CD4-positive, CD25-positive, alpha-beta regulatory T cell (primary cell): ENCODE data around the gene MCRS1. TPM values are rescaled to one million over a fixed set of nuclear protein-coding genes. Genes with fewer than 3 reads are reported as not detected.

Source experiments
- ATAC-seq, 2 donors: fragments of 150-1000 bp; cut with Tn5 transposase; one replicate each; pipeline ENCODE4 v1.10.0; 2021; ENCODE audit warnings: low read depth in 2 of 2, moderate number of reproducible peaks in 2 of 2, moderate library complexity in 1 of 2
- DNase-seq, 3 donors: peaks; one replicate each; pipeline versions ENCODE4 v3.0.0 to v3.0.0-alpha.2; 2012 to 2022; ENCODE audit warnings: mixed read lengths in 1 of 3
- H3K27ac ChIP-seq: one replicate; pipeline ENCODE4 v1.7.0; 2013; ENCODE audit warnings: mild to moderate bottlenecking, low read length; ENCODE audit not compliant: insufficient read depth, poor library complexity, severe bottlenecking
- H3K27me3 ChIP-seq: one replicate; pipeline ENCODE4 v1.7.0; 2013; ENCODE audit warnings: low read length; ENCODE audit not compliant: control insufficient read depth, insufficient read depth
- H3K36me3 ChIP-seq: one replicate; pipeline ENCODE4 v1.7.0; 2013; ENCODE audit warnings: mild to moderate bottlenecking, low read length, moderate library complexity; ENCODE audit not compliant: control insufficient read depth, insufficient read depth
- H3K4me1 ChIP-seq: 2 replicates; pipeline ENCODE4 v1.7.0; 2013; ENCODE audit warnings: mild to moderate bottlenecking, low read length; ENCODE audit not compliant: insufficient read depth, control insufficient read depth, poor library complexity, severe bottlenecking
- H3K4me3 ChIP-seq: one replicate; pipeline ENCODE4 v1.7.0; 2013; ENCODE audit warnings: low read depth, mild to moderate bottlenecking, low read length, moderate library complexity
- H3K9me3 ChIP-seq, 2 experiments: 1 replicate in 1 of 2; 2 replicates in 1 of 2; pipeline ENCODE4 v1.7.0; 2013; ENCODE audit warnings: low read length in 2 of 2, mild to moderate bottlenecking in 1 of 2, moderate library complexity in 1 of 2; ENCODE audit not compliant: control insufficient read depth in 2 of 2
- H3K27ac Mint-ChIP-seq, 3 donors: one replicate each; pipeline ENCODE4 v1.8.0; 2020 to 2022; ENCODE audit warnings: mild to moderate bottlenecking in 3 of 3, mixed read lengths in 3 of 3, moderate library complexity in 2 of 3
- H3K27me3 Mint-ChIP-seq: one replicate; pipeline ENCODE4 v1.8.0; 2022; ENCODE audit warnings: mild to moderate bottlenecking, mixed read lengths
- H3K36me3 Mint-ChIP-seq: one replicate; pipeline ENCODE4 v1.8.0; 2020; ENCODE audit warnings: mixed read lengths
- H3K4me1 Mint-ChIP-seq, 4 donors: one replicate each; pipeline ENCODE4 v1.8.0; 2020 to 2022; ENCODE audit warnings: mixed read lengths in 4 of 4, mild to moderate bottlenecking in 1 of 4
- H3K4me3 Mint-ChIP-seq, 4 donors: one replicate each; pipeline ENCODE4 v1.8.0; 2020 to 2022; ENCODE audit warnings: mild to moderate bottlenecking in 4 of 4, mixed read lengths in 4 of 4, moderate library complexity in 3 of 4
- H3K9me3 Mint-ChIP-seq, 7 donors: one replicate each; pipeline ENCODE4 v1.8.0; 2020 to 2022; ENCODE audit warnings: mixed read lengths in 7 of 7, mild to moderate bottlenecking in 3 of 7, moderate library complexity in 2 of 7
- polyA plus RNA-seq, 4 donors: library from polyadenylated mRNA; unstranded; fragments of 300-500 nt; fragmentation: Illumina TruSeq; gene quantifications; one replicate each; pipeline ENCODE4 v1.2.3, GENCODE V29; 2021
- total RNA-seq: library from RNA; stranded (reverse); gene quantifications from one replicate; pipeline ENCODE4 v1.2.3, GENCODE V29; 2022

MCRS1 gene
- total and polyA plus RNA-seq, 5 donors from 2014 or later = 62.8 to 81.0 (median 72.7) TPM

DNA sequence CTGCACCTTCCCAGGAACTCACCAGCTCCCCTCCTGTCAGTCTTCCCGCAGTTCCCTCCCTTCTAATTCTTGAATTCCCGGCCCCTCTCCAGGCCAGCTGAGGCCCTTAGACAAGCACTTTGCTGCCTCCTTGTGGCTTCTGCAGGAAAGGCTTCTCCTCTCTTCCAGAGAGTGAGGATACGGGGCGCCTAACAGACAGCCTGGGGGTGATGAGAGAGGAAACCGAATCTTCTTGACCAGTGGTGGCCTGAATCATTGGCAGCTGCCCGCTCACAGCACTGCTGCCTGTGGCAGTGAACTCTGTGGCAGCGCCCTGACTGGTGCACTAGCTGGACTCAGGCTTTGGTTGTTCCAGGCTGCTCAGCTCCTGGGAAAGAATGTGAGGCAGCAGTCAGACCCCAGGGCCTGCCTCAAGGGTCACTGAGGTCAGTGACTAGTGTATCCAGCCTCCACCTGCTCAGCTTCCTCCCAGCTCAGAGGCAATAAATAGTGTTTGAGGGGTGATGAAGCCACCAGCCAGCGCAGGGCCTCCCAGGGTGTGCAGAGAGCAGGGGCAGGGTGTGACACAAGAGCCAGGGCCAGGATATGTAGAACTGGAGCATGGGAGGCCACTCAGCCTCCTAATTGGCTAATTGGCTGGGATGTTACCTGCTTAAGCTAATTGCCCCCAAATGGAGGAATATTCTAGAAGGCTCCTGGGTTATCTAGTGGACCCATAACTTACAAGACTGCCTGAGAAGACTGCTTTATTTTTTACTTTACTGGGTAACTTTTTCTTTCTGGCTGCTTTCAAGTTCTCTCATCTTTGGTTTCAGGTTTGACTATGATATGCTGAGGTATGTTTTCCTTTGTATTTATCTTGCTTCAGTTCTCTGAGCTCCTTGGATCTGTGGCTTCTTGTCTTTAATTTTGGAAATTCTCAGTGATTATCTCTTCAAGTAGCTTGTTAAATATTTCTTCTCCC, 12.9 kb upstream of the MCRS1 start:
- Histone ChIP-seq H3K9me3 (no peaks in the 10 kb centered on the region), H3K27ac (no peak overlapping the region), H3K36me3 (peaks cover 9% of the 10 kb centered on the region), H3K27me3 (no peaks in the 10 kb centered on the region), H3K4me3 (no peak overlapping the region), H3K4me1 (no peaks in the 10 kb centered on the region)
- DNase-seq (peak; percentile 21 to 60 (median 35)), ATAC-seq (peak; percentile 52 to 53)
- no peak overlapping the region for H3K4me3 Mint-ChIP-seq
- peaks cover 11 to 23% (median 16%) of the 10 kb centered on the region in 4 donors for H3K4me1 Mint-ChIP-seq
- H3K27ac Mint-ChIP-seq = no peak overlapping the region
- no peaks in the 10 kb centered on the region for H3K27me3 Mint-ChIP-seq
- no peaks in the 10 kb centered on the region for H3K9me3 Mint-ChIP-seq
- H3K36me3 Mint-ChIP-seq = peaks cover 31% of the 10 kb centered on the region

DNA sequence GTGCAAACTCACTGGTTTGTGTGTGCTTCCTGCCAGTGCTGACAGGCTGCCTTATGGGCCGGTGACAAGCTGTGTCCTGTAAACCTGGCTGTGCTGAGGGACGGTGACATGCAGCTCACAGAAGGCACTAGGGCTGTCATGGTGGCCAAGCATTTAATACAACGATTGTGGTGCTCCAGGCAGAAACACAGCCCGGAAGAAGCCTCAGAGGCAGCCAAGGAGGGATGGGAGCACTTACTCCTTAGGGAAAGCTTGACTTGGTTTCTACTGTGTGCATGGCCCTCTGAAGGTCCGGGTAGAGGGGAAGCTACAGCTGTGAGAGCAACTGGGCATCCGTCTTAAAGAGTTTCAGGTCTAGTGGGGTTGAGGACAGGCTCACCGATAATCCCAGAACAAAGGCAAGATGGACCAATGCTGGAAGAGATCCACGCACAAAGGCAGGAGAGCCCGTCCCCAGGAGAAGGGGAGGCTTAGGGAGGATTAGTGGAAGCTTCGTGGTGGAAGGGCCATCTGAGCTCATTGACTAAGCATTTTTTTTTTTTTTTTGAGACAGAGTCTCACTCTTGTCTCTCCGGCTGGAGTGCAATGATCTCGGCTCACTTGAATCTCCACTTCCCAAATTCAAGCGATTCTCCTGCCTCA, 10.7 kb upstream of the MCRS1 start:
- DNase-seq (no peak), ATAC-seq (no peak)
- peaks cover 21% of the 10 kb centered on the region for H3K36me3 Mint-ChIP-seq
- no peaks in the 10 kb centered on the region for H3K4me1 ChIP-seq
- no peak overlapping the region for H3K4me3 ChIP-seq
- H3K36me3 ChIP-seq = no peaks in the 10 kb centered on the region
- H3K27ac Mint-ChIP-seq = no peak overlapping the region
- no peaks in the 10 kb centered on the region for H3K9me3 Mint-ChIP-seq
- no peaks in the 10 kb centered on the region for H3K27me3 ChIP-seq
- no peaks in the 10 kb centered on the region for H3K27me3 Mint-ChIP-seq
- peaks cover 9 to 21% (median 16%) of the 10 kb centered on the region in 4 donors for H3K4me1 Mint-ChIP-seq
- H3K9me3 ChIP-seq = no peaks in the 10 kb centered on the region
- no peak overlapping the region for H3K4me3 Mint-ChIP-seq
- H3K27ac ChIP-seq = no peak overlapping the region

DNA sequence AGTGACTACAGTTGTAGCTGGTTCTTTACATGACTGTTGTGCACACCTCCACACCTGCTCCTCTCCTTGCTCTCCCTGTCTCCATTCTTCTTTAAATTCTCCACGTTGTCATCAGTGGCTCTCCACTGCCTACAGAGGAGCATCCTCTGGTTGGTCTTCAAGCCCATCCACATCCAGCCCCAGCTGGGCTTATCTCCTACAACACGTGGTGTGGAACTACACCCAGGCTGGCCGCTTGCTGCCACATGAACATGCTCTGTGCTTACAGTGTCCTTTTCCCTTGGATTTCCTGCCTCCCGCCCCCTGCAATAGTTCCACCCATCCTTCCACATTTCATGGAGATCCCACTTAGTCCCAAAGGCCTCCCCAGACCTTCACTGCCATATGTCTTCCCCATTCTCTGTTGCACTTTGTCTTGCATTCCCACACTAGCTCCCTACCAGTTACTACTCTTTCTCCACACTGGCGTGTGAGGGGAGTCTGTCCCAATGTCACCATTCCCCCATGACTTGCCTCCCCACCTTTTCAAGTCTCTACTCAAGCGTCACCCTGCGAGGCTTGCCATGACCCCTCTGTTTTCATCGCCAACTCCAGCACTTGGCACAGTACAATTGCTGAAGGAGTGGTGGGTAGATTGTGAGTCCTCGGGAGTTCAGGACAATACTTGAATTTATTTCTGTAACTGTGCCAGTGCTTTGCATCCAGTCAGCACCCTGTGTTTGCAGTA, 9.8 kb upstream of the MCRS1 start:
- H3K9me3 Mint-ChIP-seq = no peaks in the 10 kb centered on the region
- DNase-seq = no peak
- no peak overlapping the region for H3K4me3 Mint-ChIP-seq
- Histone ChIP-seq H3K27ac (no peak overlapping the region), H3K27me3 (no peaks in the 10 kb centered on the region), H3K9me3 (no peaks in the 10 kb centered on the region), H3K36me3 (no peaks in the 10 kb centered on the region), H3K4me1 (no peaks in the 10 kb centered on the region), H3K4me3 (no peak overlapping the region)
- no peaks in the 10 kb centered on the region for H3K27me3 Mint-ChIP-seq
- peaks cover 9 to 22% (median 15%) of the 10 kb centered on the region in 4 donors for H3K4me1 Mint-ChIP-seq
- no peak for ATAC-seq
- H3K27ac Mint-ChIP-seq = no peak overlapping the region
- H3K36me3 Mint-ChIP-seq = peaks cover 19% of the 10 kb centered on the region

DNA sequence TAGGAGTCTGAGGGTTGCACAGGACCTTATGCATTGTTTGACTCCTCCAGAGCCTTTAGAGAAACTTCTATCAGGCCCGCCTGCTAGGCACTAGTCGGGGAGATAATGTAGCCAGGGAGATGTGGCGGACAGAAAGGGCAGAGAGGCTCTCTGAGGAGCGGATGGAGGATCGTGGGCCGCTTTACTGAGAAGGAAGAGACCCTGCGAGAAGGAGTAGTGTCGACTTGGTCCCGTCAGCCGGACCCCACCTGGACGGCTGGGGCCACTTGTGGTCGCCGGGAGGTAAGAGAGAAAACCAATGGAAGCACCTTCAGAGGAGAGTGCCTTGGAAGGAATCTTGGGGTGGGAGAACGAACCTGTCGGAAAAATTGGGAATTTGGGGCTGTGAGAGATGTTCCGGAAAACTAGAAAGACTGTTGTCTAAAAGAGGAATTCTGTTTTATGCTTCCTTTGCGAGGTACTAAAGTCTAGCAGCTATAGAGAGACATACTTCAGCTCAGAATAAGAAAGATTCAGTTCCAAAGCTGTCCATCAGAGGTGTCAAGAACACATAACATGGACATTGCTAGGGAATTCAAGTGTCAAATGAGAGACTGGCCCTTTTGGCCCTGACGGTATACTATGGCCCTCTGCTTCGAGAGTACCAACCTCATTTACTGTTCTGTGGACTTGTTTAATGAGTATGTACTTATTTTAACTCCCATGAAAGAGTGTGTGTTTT, 660 bp upstream of the MCRS1 start:
- peak overlapping the region; percentile 97 to 100 (median 98) for H3K4me3 Mint-ChIP-seq
- H3K36me3 Mint-ChIP-seq = peaks cover 13% of the 10 kb centered on the region
- peak overlapping the region; percentile 58 to 99 (median 99) for H3K27ac Mint-ChIP-seq
- peaks cover 11 to 71% (median 39%) of the 10 kb centered on the region in 4 donors for H3K4me1 Mint-ChIP-seq
- Histone ChIP-seq H3K9me3 (no peaks in the 10 kb centered on the region), H3K4me3 (peak overlapping the region; percentile 96), H3K36me3 (peaks cover 10% of the 10 kb centered on the region), H3K27me3 (no peaks in the 10 kb centered on the region), H3K4me1 (peaks cover 60% of the 10 kb centered on the region), H3K27ac (peak overlapping the region; percentile 93)
- peak in 1 of 3 donors; percentile 26 for DNase-seq
- ATAC-seq = peak; percentile 10 to 17
- no peaks in the 10 kb centered on the region for H3K27me3 Mint-ChIP-seq
- no peaks in the 10 kb centered on the region for H3K9me3 Mint-ChIP-seq

DNA sequence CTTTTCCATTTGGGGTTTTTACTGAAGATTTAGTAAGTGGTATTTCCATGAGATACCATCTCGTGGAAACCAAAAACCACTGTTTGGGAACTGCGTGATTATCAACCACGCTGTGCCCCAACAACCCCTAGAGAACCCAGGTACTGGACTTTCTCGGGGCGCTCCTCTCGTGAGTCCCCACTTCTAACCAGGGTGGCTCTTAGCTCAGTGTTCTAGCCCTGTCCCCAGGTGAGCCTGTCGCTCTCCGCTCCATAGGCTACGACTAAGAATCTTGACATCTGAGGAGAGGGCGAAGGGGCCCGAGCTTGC, 686 bp downstream of the MCRS1 start:
- ATAC-seq (peak; percentile 3 to 7), DNase-seq (no peak)
- no peaks in the 10 kb centered on the region for H3K9me3 ChIP-seq
- peak overlapping the region; percentile 96 for H3K4me3 ChIP-seq
- peaks cover 23% of the 10 kb centered on the region for H3K36me3 ChIP-seq
- peaks cover 60% of the 10 kb centered on the region for H3K4me1 ChIP-seq
- peak overlapping the region; percentile 97 to 99 (median 99) for H3K27ac Mint-ChIP-seq
- peak overlapping the region; percentile 97 to 100 (median 98) for H3K4me3 Mint-ChIP-seq
- H3K36me3 Mint-ChIP-seq = peaks cover 20% of the 10 kb centered on the region
- H3K27me3 Mint-ChIP-seq = no peaks in the 10 kb centered on the region
- H3K4me1 Mint-ChIP-seq = peaks cover 11 to 73% (median 40%) of the 10 kb centered on the region in 4 donors
- no peaks in the 10 kb centered on the region for H3K27me3 ChIP-seq
- H3K27ac ChIP-seq = peak overlapping the region; percentile 93
- H3K9me3 Mint-ChIP-seq = no peaks in the 10 kb centered on the region

DNA sequence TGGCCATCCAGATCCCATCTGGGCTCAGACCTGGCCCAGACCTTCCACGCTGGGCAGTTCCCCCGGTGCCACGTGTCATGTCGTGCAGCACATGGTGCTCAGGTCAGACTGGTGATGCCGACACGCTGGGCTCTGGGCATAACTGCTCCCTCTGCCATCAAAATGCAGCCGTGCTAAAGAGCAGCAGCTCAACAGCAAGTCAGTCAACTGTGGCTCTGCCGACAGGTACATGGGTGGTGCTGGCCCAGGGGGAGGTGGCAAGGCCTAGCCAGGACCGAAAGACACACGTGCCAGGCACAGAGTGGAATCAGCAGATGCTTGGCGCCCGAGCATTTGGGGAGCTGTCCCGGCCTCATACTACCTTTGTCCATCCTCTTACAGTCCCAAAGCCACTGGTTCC, 1.6 kb downstream of the MCRS1 start:
- H3K27me3 ChIP-seq = no peaks in the 10 kb centered on the region
- Mint-ChIP-seq H3K27ac (no peak overlapping the region), H3K27me3 (no peaks in the 10 kb centered on the region), H3K36me3 (peaks cover 20% of the 10 kb centered on the region), H3K4me3 (peak overlapping the region in 2 of 4 donors; percentile 21 to 99), H3K9me3 (no peaks in the 10 kb centered on the region), H3K4me1 (peaks cover 11 to 70% (median 39%) of the 10 kb centered on the region in 4 donors)
- no peaks in the 10 kb centered on the region for H3K9me3 ChIP-seq
- H3K36me3 ChIP-seq = peaks cover 32% of the 10 kb centered on the region
- DNase-seq (no peak), ATAC-seq (no peak)
- no peak overlapping the region for H3K27ac ChIP-seq
- H3K4me1 ChIP-seq = peaks cover 59% of the 10 kb centered on the region
- H3K4me3 ChIP-seq = peak overlapping the region; percentile 96
